ENCODE data around the gene SSBP3. TPM values are rescaled to one million over a fixed set of nuclear protein-coding genes. Genes with fewer than 3 reads are reported as not detected.

SSBP3 gene
- total RNA-seq, 4 donors from 2014 or later = 28.7 to 162 (median 37.0) TPM

DNA sequence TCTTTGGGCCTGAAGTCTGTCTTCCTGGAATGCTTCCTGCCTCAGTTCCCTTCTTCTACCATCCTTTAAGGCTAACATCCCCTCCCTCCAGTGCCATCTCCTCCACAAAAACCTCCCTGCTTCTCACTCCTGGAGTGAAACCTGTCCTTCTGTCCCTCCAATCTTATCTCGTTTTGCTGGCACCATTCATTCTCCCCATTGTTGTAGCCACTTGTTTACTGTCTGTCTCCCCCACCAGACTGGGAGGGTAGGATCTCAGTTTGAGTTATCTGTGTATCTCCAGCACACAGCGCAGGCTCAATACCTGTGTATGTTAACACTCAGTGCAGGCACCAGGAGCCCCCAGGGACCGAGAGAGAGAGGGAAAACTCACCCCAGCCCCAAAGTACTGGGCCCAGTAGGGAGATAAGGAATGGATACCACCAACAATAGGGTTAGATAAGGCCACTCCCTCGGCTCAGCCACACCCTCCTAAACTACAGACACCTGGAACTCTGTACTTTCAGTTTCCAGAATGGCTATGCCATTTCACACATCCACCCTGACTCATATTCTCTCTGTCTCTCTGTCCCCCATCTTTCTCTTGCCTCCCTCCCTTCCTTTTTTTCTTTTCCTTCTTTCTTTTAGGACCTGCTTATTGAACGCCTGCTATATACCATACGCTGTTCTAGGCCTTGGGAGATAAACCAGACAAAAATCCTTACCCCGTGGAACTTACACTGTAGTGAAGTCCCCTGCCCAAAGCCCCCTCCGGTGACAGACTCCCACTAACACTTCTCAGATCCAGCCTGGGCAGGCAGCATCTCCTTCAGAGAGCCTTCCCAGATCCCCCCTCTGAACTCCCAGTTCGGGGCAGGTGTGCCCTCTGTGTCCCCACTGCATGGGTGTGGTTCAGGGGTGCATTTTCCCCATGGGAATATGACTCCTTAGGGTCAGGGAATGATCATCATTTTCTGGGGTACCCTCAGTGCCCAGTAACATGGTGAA lies 3.3 kb upstream of the SSBP3 start:
- TF ChIP-seq, protein P1, sequence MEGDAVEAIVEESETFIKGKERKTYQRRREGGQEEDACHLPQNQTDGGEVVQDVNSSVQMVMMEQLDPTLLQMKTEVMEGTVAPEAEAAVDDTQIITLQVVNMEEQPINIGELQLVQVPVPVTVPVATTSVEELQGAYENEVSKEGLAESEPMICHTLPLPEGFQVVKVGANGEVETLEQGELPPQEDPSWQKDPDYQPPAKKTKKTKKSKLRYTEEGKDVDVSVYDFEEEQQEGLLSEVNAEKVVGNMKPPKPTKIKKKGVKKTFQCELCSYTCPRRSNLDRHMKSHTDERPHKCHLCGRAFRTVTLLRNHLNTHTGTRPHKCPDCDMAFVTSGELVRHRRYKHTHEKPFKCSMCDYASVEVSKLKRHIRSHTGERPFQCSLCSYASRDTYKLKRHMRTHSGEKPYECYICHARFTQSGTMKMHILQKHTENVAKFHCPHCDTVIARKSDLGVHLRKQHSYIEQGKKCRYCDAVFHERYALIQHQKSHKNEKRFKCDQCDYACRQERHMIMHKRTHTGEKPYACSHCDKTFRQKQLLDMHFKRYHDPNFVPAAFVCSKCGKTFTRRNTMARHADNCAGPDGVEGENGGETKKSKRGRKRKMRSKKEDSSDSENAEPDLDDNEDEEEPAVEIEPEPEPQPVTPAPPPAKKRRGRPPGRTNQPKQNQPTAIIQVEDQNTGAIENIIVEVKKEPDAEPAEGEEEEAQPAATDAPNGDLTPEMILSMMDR (IDR thresholded peaks at IDR 0.05) = no peak
- TF ChIP-seq POLR2AphosphoS5 (IDR thresholded peaks at IDR 0.05) = peak in 2 of 3 donors; percentile 18 to 57
- in situ Hi-C loops (cut with MboI; ENCODE audit: low pct_ligation_motif_present in 1 of 4, low pct_unique_long_range_greater_than_20kb in 1 of 4, low sequenced_read_pairs in 3 of 4) = loop anchor here (5.0 to 10.0 kb wide), 2 partner anchors 75 to 78 kb away; no protein-coding TSS in a partner anchor
- peak overlapping the region; percentile 99 to 100 (median 99) for H3K27ac ChIP-seq

DNA sequence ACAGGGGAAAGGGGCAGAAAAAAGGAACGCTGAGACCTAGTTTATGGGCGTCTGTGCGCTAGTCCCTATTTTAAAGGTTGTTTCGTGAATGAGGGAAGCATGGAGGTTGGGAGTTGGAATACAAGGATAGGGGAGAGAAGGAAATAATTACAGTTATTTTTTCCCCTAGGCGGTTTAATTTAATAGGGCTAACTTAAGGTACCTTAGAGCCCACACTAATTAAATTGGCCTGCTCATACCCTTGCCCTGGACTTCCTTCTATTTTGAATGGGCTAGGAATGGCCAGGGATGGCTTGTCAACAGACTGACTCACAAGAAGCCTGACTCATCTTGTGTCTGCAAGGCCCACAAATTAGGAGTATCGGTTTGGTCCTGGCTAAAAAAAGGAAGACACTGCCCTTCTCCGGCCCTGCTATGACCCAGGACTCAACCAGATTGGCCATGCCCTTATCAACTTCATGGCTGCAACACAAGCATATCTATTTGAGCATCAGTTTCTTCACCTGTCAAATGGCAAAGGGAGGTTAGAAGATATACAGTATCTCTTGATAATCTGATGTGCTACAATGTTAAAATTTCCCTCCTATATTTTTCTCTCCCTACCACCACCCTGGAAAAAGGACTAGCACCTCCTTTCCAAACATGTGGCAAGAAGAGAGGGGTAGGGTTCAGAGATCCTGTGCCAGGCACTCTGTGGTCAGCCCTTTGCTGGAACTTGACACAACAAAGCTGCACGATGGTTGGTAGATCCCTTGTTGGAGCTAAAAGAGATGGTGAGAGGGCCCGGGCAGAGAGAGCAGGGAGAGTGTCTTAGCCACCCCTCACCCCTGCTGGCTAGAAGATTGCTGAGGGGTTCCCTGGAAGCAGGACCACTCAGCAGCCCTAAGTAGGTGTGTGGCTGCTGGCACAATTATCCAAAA lies 2.2 kb upstream of the SSBP3 start:
- in situ Hi-C loops (cut with MboI; ENCODE audit: low pct_ligation_motif_present in 1 of 4, low pct_unique_long_range_greater_than_20kb in 1 of 4, low sequenced_read_pairs in 3 of 4) = loop anchor here in 3 of 4 donors (5.0 kb wide), 1 partner anchor 79 kb away; no protein-coding TSS in a partner anchor
- intact Hi-C loops (cut with DNase I; ENCODE audit: low total_unique reads) = loop anchor here (5.0 to 10.0 kb wide), 2 partner anchors 84 to 286 kb away; no protein-coding TSS in a partner anchor

More for the DNA sequence above, 3.3 kb upstream of the SSBP3 start:
- Histone ChIP-seq H3K36me3 (no peaks in the 10 kb centered on the region), H3K4me1 (peaks cover 22 to 37% (median 30%) of the 10 kb centered on the region in 4 donors), H3K27me3 (no peaks in the 10 kb centered on the region), H3K4me3 (no peak overlapping the region), H3K9me3 (no peaks in the 10 kb centered on the region)
- peak; percentile 68 for DNase-seq
- WGBS, 2 donors (ENCODE audit: low coverage in 1 of 2) = 43 to 50% methylated on average over 2 to 9 of the region's 9 CpGs
- intact Hi-C loops (cut with DNase I; ENCODE audit: low total_unique reads) = loop anchor here (5.0 to 10.0 kb wide), 2 partner anchors 85 to 287 kb away; no protein-coding TSS in a partner anchor

DNA sequence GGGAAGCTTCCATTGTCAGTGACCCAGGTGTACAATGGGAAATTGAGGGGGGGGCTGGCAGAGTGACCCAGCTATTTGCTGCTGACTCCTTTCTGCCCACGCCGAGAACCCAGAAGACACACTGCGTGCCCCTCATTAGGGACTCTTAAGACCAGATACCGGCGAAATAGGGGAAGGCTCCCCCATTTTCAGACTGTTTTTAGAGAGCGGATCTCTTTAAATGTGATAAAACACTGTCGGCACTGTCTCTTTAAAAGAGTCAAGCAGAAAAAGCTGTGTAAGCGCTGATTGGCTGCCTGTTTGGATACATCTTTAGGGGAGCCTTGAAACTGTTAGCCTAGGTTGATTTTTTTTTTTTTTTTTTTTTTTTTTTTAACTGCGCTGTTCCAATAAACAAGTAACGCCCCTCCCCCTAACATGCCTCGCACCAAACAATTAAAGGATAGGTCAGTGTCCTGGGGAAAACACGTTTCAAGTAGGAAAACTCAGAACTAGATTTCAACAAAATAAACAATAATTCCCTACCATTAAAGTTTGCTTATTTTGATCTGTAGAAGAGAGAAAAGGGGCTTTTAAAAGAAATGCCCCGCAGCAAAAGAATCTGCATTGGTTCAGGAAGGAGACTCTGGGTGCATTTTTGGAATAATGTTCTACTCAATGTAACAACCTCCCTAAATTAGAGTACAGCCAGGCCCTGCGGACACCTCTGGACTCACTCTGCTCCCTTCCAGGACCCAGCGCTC lies 1.4 kb upstream of the SSBP3 start:
- Histone ChIP-seq H3K36me3 (no peaks in the 10 kb centered on the region), H3K27me3 (no peaks in the 10 kb centered on the region), H3K4me1 (peaks cover 25 to 51% (median 48%) of the 10 kb centered on the region in 4 donors), H3K27ac (peak overlapping the region; percentile 99 to 100 (median 99)), H3K4me3 (peak overlapping the region; percentile 93 to 99 (median 98)), H3K9me3 (no peaks in the 10 kb centered on the region)
- WGBS, 2 donors (ENCODE audit: low coverage in 1 of 2) = 10 to 14% methylated on average over 9 to 15 of the region's 15 CpGs
- in situ Hi-C loops (cut with MboI; ENCODE audit: low pct_ligation_motif_present in 1 of 4, low pct_unique_long_range_greater_than_20kb in 1 of 4, low sequenced_read_pairs in 3 of 4) = loop anchor here in 3 of 4 donors (5.0 kb wide), 1 partner anchor 80 kb away; no protein-coding TSS in a partner anchor
- DNase-seq = peak; percentile 81
- intact Hi-C loops (cut with DNase I; ENCODE audit: low total_unique reads) = loop anchor here (1.0 to 10.0 kb wide), 4 partner anchors 81 to 285 kb away; no protein-coding TSS in a partner anchor
- TF ChIP-seq POLR2AphosphoS5 (IDR thresholded peaks at IDR 0.05) (peak; percentile 52 to 79 (median 56)), EP300 (IDR thresholded peaks at IDR 0.05; ENCODE audit: low read depth) (no peak), POLR2A (IDR thresholded peaks at IDR 0.05) (peak; percentile 46)
- TF ChIP-seq, protein P1 (IDR thresholded peaks at IDR 0.05) = no peak

More for the DNA sequence above, 2.2 kb upstream of the SSBP3 start:
- Histone ChIP-seq H3K27ac (peak overlapping the region; percentile 99 to 100 (median 99)), H3K36me3 (no peaks in the 10 kb centered on the region), H3K4me3 (peak overlapping the region in 1 of 4 donors; percentile 16), H3K4me1 (peaks cover 22 to 48% (median 40%) of the 10 kb centered on the region in 4 donors), H3K9me3 (no peaks in the 10 kb centered on the region), H3K27me3 (no peaks in the 10 kb centered on the region)
- no peak for DNase-seq
- no peak for TF ChIP-seq POLR2A (IDR thresholded peaks at IDR 0.05)
- TF ChIP-seq, protein P1 (IDR thresholded peaks at IDR 0.05) = no peak
- TF ChIP-seq EP300 (IDR thresholded peaks at IDR 0.05; ENCODE audit: low read depth) = no peak
- no peak for TF ChIP-seq POLR2AphosphoS5 (IDR thresholded peaks at IDR 0.05)
- 44 to 52% methylated on average over 6 to 9 of the region's 9 CpGs for WGBS, 2 donors (ENCODE audit: low coverage in 1 of 2)
